DOHH2 (cell line): ENCODE data around the gene TRMT61B.

Source experiments
- CTCF ChIP-seq: fragments of 200-600 bp; sonication (generic); IDR thresholded peaks from one replicate; pipeline ENCODE4 v1.5.1; 2014; ENCODE audit warnings: antibody characterized with exemption, mild to moderate bottlenecking, low read depth, low read length; ENCODE audit not compliant: poor library complexity, severe bottlenecking
- EZH2phosphoT487 ChIP-seq: fragments of 200-600 bp; sonication (generic); IDR thresholded peaks from 2 replicates; pipeline ENCODE4 v1.6.1; 2017; ENCODE audit warnings: borderline replicate concordance, mild to moderate bottlenecking, antibody characterized with exemption, low read length, moderate library complexity, mixed read lengths

GRCh38 chr2:28904295-28904694 is 34.2 kb upstream of the TRMT61B start:
- TF ChIP-seq CTCF, result no peak
- TF ChIP-seq EZH2phosphoT487, result no peak
